GM19397 (cell line): ENCODE data around the gene PVALB.

ENCODE experiments used
- ATAC-seq: cut with Tn5 transposase; IDR thresholded peaks from one replicate; pipeline ENCODE4 v1.9.1; 2021; ENCODE audit warnings: mild to moderate bottlenecking, moderate library complexity; ENCODE audit not compliant: unreplicated experiment

Gene PVALB, protein sequence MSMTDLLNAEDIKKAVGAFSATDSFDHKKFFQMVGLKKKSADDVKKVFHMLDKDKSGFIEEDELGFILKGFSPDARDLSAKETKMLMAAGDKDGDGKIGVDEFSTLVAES

DNA sequence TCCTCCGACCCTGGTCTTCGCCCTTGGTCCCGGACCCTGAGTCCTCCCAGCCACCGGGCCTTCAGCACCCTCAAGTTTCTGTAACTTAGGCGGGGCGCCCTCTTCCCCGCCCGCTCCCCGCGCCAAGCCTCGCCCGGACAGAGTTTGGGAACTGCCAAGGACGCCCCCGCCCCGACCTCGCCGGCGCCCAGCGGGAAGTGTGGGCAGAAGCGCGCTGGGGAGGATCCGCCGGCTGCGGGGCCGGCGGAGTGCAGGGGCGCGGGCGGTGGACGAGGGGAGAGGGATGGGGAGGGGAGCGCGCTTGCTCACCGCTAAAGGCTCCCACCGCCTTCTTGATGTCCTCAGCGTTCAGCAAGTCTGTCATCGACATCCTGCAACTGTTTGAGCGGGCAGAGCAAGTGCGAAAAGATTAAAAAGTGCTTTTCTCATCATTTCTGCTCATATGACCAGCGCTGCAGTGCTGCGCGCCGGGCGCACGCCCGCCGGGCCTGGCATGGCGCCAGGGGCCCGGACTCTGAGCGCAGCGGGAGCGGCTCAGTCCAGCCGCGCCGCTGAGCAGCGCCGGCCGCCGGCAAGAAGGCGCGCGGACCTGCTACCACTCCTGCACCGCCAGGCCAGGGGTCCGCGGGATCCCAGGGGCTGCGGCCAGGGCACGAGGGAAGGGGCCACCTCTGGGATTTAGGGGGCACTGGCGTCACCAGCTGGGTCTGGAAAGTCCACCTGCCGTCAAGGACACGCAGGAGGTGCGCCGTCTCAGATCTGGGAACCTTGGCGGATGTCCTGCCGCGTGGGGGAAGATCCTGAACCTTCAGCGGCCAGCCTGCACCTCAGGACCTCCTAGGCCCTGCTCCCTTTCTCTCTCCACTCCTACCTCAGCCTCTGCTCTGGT is at the start of gene PVALB:
Gene PVALB, minus strand, starts transcription at position 400 of the 889 bp plus-strand sequence. Its CDS starts 30 bp downstream, at position 370.
- no peak for ATAC-seq

DNA sequence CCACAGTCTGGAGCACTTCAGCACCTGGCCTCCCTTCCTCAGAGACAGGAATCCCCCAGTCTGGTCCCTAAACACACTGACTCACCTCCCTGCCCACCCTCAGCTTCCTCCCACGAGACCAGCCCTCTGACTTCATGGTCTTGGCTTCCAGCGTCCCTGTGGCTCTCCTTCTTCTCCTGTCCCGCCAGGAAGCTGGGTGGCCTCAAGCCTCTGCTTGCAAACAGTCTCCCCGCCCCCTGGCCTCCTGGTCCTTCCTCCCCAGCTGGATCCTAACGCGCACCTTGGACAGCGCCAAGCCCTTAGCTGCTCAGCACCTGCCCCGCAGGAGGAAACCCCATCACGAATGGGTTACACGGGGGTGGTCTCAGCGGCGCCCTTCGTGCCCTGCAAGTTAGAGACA is 48.5 kb upstream of the PVALB start:
- no peak for ATAC-seq

DNA sequence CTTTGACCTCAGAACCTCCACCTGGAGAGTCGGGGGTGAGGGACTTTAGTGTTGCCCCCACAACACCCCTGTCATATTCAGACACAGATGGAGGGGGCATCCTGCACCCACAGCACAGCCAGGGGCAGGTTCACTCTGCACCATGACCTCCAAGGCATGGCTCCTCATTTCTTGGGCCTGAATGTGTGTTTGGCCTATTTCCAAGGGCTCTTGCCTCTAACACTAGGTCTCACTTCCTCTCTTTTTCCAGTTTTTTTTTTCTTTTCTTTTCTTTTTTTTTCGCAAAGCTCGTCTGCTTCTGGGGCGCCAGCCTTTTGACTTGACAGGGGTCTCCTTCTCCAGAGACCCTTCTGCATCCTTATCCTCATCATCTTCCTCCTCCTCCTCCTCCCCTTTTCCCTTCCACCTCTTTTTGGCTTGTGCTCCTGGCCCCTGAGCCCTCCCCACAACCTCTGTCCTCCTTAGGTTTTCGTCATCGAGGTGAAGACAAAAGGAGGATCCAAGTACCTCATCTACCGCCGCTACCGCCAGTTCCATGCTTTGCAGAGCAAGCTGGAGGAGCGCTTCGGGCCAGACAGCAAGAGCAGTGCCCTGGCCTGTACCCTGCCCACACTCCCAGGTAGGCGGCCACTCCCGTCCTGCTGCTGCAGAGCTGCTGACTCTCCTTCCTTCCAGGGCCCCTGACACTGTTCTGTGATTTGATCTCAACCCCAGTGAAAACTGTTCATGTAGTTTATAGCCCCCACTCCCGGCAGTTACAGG is 47.8 kb upstream of the PVALB start:
- ATAC-seq: no peak

DNA sequence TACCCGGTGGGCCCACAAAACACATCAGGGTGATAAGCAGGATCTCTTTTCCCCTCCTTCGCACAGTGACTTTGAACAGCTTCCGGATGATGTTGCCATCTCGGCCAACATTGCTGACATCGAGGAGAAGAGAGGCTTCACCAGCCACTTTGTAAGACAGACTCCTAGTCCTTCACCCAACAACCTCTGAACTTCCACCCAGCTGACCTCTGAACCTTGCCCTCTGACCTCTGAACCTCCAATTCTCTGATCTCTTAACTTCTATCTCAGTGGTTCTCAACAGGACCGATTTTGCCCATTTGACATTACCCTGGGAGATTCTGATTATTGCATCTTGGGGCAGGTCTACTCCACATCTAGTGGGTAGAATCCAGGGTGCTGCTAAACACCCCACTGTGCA is 47.1 kb upstream of the PVALB start:
- ATAC-seq: no peak

DNA sequence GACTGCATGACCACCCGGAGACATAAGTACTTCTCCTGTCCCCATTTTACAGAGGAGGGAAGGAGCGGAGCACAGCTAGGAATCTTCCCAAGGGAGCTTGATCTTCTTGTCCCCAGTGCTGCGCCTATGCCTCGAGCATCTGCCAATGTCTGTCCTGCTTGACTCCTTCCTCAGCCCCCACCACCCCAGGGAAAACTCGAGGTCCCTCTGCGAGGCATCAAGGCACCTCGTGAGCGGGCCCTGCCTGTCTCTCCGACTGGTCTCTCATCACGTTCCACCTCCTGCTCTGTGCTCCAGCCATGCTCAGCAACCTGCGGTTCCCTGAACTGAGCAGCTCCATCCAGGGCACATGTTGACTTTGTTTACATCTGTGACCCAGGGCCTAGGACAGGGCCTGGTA is 46.4 kb upstream of the PVALB start:
- ATAC-seq: no peak

DNA sequence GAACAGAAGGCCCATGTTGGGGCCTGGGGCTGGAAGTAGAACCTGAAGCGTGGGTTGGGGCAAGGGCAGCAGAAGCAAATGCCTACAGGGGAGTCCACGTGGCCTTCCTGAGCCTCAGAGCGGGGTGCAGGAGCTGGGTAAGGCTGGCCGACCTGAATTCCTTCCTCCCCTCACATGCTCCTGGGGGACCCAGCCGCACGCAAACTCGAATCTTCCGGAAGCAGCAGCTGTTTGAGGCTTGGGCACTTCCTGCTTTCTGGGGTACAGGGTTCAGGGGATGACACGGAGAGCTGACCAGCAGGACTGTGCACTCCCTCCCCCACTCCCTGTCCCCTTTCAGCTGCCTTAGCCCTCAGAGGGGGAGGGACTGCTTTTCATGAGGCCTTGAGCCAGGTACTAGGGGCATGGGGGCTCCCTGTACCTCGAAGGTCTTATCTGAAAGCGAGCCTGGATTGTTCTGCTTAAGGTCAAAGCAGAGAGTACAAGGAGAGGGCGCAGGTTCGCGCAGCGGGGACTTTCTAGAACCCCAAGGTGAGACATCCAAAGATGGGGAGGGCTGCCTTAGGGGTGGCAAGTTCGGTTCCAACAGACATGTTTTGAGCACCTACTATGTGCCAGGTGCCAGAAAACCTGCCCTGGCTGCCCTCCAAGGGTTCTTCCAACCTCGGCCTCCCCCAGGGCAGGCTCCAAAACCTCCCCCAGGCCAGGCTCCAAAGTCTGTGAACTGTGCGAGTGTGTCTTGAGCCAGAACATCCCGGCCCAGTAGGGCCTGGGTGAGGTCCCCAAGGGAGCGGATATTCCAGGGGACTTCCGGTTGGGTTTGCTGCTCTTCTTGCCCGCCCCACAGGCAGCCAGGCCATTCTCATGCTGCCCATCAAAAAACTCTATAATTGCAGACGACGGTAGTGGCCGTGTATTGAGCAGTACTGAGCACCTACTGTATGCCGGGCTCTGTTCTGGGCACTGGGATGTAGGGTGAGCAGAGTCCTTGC is 45.7 kb upstream of the PVALB start:
- no peak for ATAC-seq

DNA sequence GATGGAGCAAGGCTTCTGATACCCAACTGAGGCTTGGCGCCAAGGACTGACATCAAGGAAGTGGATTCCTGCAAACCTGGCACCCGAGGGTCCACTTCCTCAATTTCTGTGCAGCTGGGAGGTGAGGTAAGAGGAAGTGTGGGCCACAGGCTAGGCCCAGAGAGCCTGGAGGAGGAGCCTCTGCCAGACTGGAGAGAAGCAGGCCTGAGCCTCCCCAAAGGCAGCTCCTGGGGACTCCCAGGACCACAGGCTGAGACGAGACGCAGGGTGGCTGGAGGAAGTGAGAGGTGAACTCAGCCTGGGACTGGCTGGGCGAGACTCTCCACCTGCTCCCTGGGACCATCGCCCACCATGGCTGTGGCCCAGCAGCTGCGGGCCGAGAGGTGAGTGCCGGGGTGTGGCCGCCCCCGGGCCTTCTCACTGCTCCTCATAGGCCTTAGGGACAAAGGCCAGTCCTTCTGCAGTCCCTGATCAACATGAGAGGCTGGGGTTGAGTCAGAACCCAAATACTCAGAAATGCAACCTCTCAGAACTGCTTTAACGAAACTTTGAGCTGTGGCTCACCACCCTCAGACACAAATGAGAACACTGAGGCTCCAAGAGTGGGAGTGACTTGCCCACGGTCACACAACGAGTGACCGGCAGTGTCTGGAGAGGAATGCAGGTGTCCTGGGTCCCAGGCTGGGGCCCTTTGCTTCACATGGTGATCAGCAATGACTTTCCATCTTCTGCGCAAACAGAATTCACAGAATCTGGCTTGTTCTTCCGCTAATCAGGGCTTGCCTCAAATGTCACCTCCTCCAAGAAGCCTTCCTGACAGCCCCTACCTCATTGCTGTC is 44.2 kb upstream of the PVALB start, which contains the start of gene NCF4:
Gene NCF4, plus strand, starts transcription at position 186 of the 839 bp plus-strand sequence. Its CDS starts 166 bp downstream, at position 352.
- ATAC-seq: peak; percentile 60

DNA sequence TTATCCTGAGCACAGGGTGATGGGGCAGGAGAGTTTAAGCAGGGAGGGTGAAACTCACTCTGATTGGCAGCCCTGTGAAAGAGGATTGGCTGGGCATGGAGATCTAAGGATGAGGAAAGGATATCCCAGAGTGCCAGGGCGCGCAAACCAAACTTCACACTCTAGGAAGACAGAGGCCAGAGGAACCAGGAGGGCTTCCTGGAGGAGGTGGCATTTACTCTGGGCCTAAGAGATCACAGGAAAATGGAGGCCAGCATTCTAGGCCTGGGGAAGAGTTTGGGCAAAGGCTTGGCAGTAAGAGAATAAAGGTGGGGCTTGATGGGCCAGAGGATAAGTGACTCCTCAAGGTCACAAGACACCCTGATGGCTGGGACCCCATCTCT is 43.6 kb upstream of the PVALB start:
- ATAC-seq: no peak

DNA sequence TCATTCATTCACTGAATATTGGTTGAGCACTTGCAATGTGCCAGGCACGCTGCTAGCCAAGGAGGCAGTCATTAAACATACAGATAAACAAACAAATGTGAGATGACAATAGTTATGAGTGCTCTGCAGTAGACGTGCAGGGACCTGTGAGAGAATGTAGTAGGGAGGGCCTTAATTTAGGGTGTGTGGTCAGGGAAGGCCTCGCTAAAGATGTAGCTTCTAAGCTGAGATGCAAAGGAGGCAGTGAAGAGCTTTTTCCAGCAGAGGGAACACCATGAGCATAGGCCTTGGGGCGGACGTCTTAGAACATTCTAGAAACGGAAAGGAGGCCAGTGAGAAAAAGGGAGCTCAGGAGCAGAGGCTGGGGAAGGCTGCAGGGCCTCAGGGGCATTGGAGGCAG is 43.2 kb upstream of the PVALB start:
- no peak for ATAC-seq

DNA sequence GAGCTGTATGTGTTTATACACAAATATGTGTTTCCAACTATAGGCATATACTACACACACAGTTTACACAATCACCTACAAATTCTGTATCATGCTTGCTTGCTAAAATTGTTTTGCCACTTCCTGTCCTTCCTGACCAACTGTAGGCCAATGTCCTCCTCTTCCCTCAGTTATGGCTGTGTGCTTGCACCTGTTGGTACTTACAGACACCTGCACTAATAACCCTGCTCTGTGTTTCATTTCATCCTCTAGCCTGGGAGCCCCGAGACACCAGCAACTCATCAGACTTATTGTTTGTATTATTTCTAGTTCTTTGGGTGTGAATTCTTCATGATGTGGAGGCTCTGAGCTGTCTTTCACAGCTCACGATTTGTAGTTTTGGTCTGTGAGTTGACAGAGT is 42.1 kb upstream of the PVALB start:
- ATAC-seq: no peak

DNA sequence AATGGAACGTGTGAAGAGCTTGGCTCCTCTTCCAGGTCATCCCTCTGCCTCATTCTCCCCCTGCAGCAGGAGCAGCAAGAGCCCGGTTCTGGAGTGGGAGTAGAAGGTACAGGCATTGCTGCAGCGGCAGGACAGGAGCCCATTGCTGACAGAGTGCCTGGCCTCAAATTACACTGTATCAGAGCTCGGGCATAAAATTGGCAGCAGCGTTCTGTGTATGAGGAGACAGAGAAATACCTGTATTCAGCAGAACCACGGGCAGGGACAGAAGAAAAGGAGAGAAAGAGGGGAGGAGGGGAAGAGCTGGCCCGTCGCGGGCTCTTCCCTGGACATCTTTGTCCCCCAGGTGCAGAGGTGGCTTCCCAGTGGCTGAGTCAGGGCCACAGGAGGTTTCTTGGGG is 41.3 kb upstream of the PVALB start:
- no peak for ATAC-seq

DNA sequence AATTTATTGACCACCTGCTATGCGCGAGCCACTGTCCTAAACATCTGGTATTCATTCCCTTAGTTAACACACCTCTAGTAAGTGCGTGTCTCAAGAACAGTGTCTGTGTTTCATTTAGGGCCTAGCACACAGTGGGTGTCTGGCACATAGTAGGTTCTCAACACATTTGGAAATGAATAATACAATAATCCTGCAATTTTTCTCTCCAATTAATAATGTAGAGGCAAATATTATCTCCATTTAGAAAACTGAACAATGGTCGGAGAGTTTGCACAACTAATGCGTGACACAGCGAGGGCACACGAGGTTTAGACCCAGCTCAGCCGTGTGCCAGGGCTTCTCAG is 39.9 kb upstream of the PVALB start:
- no peak for ATAC-seq

DNA sequence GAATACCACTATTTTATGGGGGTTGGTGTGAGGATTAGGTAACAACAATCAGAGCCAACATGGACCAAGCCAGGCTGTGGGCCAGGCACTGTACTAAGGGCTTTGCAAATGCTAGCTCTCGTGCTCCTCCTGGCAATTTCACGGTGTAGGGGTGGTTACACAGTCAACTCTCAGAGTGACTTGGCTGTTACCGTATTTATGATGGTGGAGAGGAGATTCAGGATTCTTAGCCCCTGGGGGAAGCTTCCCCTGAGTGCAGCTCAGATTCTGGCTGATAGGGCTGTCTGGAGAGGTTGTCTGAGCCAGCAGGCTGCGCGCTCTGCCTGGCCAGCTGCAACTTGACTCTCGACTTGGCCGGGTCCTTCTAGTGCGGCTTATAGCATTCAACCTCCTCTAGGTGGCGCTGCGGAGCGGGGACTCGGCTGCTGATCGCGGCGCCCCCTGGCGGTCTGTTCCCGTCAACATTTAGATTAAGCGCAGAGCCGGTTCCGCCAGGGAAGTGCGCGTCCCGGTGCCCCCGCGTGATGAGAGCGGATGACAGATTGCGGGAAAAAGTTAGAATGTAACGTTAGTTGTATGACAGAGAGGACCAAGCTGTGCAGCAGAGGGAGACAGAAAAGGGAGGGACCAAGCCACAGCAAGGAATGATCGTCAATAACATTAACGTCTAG is 39.4 kb upstream of the PVALB start:
- peak; percentile 32 for ATAC-seq

DNA sequence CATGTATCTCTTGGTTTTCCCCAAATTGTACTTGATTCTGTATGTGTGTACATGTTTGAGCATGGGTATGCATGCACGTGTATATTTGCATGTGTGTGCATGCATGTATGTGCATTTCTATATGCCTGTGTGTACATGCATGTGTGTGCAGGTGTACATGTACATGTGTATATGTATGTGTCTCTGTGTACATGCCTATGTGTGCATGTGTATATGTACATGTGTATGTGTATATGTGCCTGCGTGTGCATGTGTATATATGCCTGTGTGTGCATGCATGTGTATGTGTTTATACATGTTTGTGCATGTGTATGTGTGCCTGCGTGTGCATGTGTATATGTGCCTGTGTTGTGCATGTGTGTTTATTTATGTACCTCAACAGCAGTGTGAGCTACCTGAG is 38.6 kb upstream of the PVALB start:
- ATAC-seq: no peak

DNA sequence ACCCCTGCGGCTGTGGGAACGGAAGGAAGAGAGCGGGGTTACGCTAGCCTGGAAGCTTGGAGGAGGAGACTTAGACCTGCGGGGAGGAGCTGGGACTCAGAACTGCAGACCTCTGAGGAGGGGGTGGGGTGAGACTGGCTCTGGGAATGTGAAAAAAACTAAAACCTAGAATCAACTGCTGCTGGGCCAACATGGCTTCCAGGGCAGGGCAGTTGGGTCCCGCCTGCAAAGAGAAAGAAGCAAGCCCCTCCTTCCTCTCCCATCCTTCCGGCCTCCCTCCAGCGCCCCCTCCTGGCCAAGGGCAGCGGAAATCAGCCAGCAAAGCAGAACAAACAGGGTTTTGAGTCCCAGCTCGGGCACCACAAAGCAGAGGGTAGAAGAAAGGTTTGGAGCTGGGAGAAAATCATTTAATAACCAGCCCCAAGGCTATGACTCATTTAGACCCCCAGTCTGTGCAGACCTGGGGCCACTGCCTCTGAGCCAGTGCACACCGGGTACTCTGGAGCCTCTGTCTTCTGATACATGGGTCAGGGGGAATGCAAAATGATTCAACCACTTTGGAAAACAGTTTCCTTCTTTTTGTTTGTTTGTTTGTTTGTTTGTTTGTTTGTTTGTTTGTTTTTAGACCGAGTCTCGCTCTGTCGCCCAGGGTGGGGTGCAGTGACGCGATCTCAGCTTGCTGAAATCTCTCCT is 36.7 kb upstream of the PVALB start:
- no peak for ATAC-seq

DNA sequence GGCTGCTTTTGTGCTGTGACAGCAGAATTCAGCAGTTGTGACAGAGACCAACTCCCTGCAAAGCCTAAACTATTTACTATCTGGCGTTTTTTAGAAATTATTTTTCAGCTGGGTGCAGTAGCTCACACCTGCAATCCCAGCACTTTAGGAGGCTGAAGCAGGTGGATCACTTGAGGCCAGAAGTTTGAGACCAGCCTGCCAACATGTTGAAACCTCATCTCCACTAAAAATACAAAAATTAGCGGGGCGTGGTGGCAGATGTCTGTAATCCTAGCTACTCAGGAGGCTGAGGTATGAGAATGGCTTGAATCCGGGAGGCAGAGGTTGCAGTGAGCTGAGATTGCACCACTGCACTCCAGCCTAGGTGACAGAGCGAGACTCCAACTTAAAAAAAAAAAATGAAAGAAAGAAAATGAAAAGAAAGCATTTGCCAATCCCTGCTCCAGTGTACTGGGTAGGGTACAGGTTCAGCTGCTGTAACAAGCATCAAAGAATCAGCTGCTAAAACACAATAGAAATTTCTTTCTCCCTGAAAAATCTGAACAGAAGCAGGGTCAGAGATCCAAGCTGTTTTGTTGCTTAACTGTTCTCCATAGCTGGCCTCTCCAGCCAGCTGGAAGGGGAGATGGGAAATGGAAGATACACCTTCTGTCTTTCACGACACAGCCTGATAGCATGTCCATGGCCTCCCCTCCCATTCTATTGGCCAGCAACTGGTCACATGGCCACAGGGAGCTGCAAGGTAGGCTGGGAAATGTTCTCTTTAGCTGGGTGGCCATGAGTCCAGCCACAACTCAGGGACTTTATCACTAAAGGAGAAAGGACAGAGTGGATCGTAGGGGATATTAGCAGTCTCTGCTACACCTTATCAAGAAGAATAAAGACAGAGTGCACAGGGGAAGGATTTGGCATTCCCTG is 35.5 kb upstream of the PVALB start:
- no peak for ATAC-seq

DNA sequence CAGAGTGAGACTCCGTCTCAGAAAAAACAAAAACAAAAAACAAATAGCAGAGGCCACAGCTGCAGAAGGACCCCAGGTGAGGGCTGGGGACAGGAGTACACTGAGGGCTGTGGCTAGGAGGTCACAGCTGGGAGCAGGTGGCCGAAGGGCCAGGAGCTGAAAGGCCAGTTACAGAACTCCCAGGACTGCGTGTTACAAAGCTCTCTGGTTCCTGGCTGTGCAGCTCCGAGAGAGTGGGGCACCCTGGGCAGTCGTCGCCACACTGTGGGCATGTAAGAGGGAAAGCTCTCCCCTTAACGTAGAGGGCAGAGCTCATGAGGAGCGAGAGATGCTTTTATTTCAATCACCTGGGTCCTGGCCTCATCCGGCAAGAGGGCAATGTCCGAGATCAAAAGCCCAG is 33.8 kb upstream of the PVALB start:
- ATAC-seq: no peak

DNA sequence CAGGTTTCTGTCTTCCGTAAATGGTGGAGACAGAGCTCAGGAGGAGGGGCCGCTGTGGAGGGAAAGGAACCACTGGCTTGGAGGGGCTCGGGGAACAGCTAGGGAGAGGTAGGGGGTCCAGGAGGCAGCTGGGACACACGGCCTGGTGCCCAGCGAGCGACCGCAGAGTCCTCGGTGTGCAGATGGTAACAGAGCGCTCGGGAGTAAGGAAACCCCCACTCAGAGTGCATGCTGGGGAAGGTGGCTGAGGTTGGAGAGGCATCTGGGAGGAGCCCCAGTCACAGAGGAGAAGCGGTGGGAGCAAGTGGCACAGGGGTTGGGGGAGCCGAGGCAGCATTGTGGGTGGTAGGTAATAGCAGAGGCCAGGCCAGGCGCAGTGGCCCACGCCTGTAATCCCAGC is 33.2 kb upstream of the PVALB start:
- no peak for ATAC-seq
